ENCODE measurements around the gene HOXD13.

The HOXD13 gene

GRCh38 chr2:176092270-176093144 lies at the start of gene HOXD13:
HOXD13 (plus strand) TSS chr2:176092721; CDS start chr2:176092891, 170 bp downstream.
- FAIRE-seq: no peak

GRCh38 chr2:176056406-176056805 lies 36.1 kb upstream of the HOXD13 start:
- no peak for FAIRE-seq

- FAIRE-seq: no peak
Observed at GRCh38 chr2:176063958-176064357, 28.6 kb upstream of the HOXD13 start.

- no peak for FAIRE-seq
Observed at GRCh38 chr2:176066645-176067588, 25.6 kb upstream of the HOXD13 start.

GRCh38 chr2:176067589-176068418 lies 24.7 kb upstream of the HOXD13 start:
- FAIRE-seq: no peak

GRCh38 chr2:176068419-176068832 lies 24.1 kb upstream of the HOXD13 start:
- FAIRE-seq: no peak

GRCh38 chr2:176071330-176072291 lies 20.9 kb upstream of the HOXD13 start:
- no peak for FAIRE-seq

GRCh38 chr2:176072292-176072669 lies 20.2 kb upstream of the HOXD13 start:
- FAIRE-seq: no peak

GRCh38 chr2:176072951-176073904 lies 19.3 kb upstream of the HOXD13 start:
- FAIRE-seq: no peak

- FAIRE-seq: no peak
Observed at GRCh38 chr2:176074919-176075425, 17.5 kb upstream of the HOXD13 start.

- FAIRE-seq: no peak
Observed at GRCh38 chr2:176075481-176075880, 17.0 kb upstream of the HOXD13 start.

- FAIRE-seq: no peak
Observed at GRCh38 chr2:176076063-176076462, 16.5 kb upstream of the HOXD13 start.

GRCh38 chr2:176076796-176077195 lies 15.7 kb upstream of the HOXD13 start:
- FAIRE-seq: no peak

GRCh38 chr2:176078541-176079284 lies 13.8 kb upstream of the HOXD13 start:
- FAIRE-seq: no peak

GRCh38 chr2:176079285-176079830 lies 13.2 kb upstream of the HOXD13 start:
- FAIRE-seq: no peak

GRCh38 chr2:176079831-176080539 lies 12.5 kb upstream of the HOXD13 start:
- no peak for FAIRE-seq

GRCh38 chr2:176080540-176081375 lies 11.8 kb upstream of the HOXD13 start:
- FAIRE-seq: no peak

Data from islet of Langerhans (tissue), 1 donor.